Measurements from ENCODE around the gene RMI2.

- no peak for TF ChIP-seq CTCF (conservative IDR thresholded peaks at IDR 0.05 in 1 of 2, IDR thresholded peaks at IDR 0.05 in 1 of 2; ENCODE audit: low read depth in 1 of 2, low read length in 2 of 2)
- no peak for TF ChIP-seq EZH2 (IDR thresholded peaks at IDR 0.05; ENCODE audit: low read length, missing control alignments)
Observed at GRCh38 chr16:11328172-11329070, 16.8 kb upstream of the RMI2 start.
